Mammary epithelial cell (primary cell): ENCODE results near the gene DMD.

Experiments used
- CTCF ChIP-seq, 2 donors: IDR thresholded peaks in 1 of 2; conservative IDR thresholded peaks in 1 of 2; 2 replicates each; pipeline ENCODE4 v1.5.1; 2011 to 2012; ENCODE audit warnings: inconsistent platforms in 2 of 2, low read length in 2 of 2, mild to moderate bottlenecking in 2 of 2, control low read depth in 1 of 2, low read depth in 1 of 2; ENCODE audit not compliant: insufficient read depth in 1 of 2; ENCODE audit errors: extremely low read depth in 1 of 2
- EZH2 ChIP-seq: IDR thresholded peaks from 2 replicates; pipeline ENCODE4 v1.6.1; 2012; ENCODE audit warnings: low read length, inconsistent platforms, borderline replicate concordance

- no peak for TF ChIP-seq CTCF (conservative IDR thresholded peaks at IDR 0.05 in 1 of 2, IDR thresholded peaks at IDR 0.05 in 1 of 2; ENCODE audit: extremely low read depth in 1 of 2, insufficient read depth in 1 of 2, low read depth in 1 of 2, low read length in 2 of 2)
- no peak for TF ChIP-seq EZH2
Measured at GRCh38 chrX:32045149-32045548, 1166.2 kb downstream of the DMD start.
